Sigmoid colon (tissue), 7 donors: ENCODE measurements around the gene TAX1BP1. TPM values are rescaled to one million over a fixed set of nuclear protein-coding genes. Genes with fewer than 3 reads are reported as not detected.

Experiments used
- DNase-seq: peaks from one replicate; pipeline ENCODE4 v3.0.0-alpha.2; 2019
- H3K27ac ChIP-seq, 4 donors: fragments of 200-600 bp; sonication (generic); one replicate each; pipeline ENCODE4 v1.5.1; 2016 to 2019; ENCODE audit warnings: mild to moderate bottlenecking in 1 of 4
- H3K27me3 ChIP-seq, 3 donors: fragments of 200-600 bp; sonication (generic); one replicate each; pipeline ENCODE4 v1.5.1; 2019; ENCODE audit warnings: mild to moderate bottlenecking in 1 of 3
- H3K36me3 ChIP-seq, 4 donors: fragments of 200-600 bp; sonication (generic); one replicate each; pipeline ENCODE4 v1.5.1; 2016 to 2019
- H3K4me1 ChIP-seq, 4 donors: fragments of 200-600 bp; sonication (generic); one replicate each; pipeline ENCODE4 v1.5.1; 2017 to 2019
- H3K4me3 ChIP-seq, 4 donors: fragments of 200-600 bp; sonication (generic); one replicate each; pipeline ENCODE4 v1.5.1; 2017 to 2019; ENCODE audit warnings: mild to moderate bottlenecking in 2 of 4, moderate library complexity in 1 of 4
- H3K9me3 ChIP-seq, 4 donors: fragments of 200-600 bp in 3 of 4; sonication (generic) in 3 of 4; one replicate each; pipeline versions ENCODE4 v1.5.1 to v1.6.1; 2013 to 2019
- CTCF ChIP-seq, 4 experiments: fragments of 450-650 bp in 3 of 4; fragments of 200-600 bp in 1 of 4; IDR thresholded peaks; one replicate each; pipeline ENCODE4 v1.5.1; 2016 to 2019; ENCODE audit warnings: antibody characterized with exemption in 4 of 4, mild to moderate bottlenecking in 3 of 4, moderate library complexity in 2 of 4
- EP300 ChIP-seq, 4 donors: sonication (generic); formaldehyde crosslinking; IDR thresholded peaks; one replicate each; pipeline ENCODE4 v1.6.1; 2017; ENCODE audit warnings: antibody characterized with exemption in 4 of 4
- POLR2A ChIP-seq, 2 donors: fragments of 450-650 bp; IDR thresholded peaks; one replicate each; pipeline ENCODE4 v1.6.1; 2016; ENCODE audit warnings: antibody characterized with exemption in 2 of 2, mild to moderate bottlenecking in 2 of 2, moderate library complexity in 2 of 2
- POLR2AphosphoS5 ChIP-seq, 4 donors: sonication (generic); formaldehyde crosslinking; IDR thresholded peaks; one replicate each; pipeline ENCODE4 v1.6.1; 2017; ENCODE audit warnings: antibody characterized with exemption in 4 of 4
- WGBS, 2 donors: extraction: QIAGEN DNeasy Blood & Tissue Kit; methylation state at CpG; one replicate each; pipeline ENCODE4 v1.1.7; 2013; 5-methylcytosine and 5-hydroxymethylcytosine counted together
- intact Hi-C: fragments of 100-400 bp; cut with DNase I; formaldehyde crosslinking; loops from one replicate; pipeline ENCODE4 v1.15.1; 2023
- polyA plus RNA-seq, 3 donors: library from polyadenylated mRNA; stranded (reverse); fragments of 200-250 nt; gene quantifications; one replicate each; pipeline ENCODE4 v1.2.3, GENCODE V29; 2013
- total RNA-seq, 4 donors: library from RNA; depleted of rRNA; stranded (reverse); fragments of >200 nt; gene quantifications; one replicate each; pipeline ENCODE4 v1.1.0, GENCODE V29; 2016
- donor health status: healthy with polysubstance abuse.
- donor health status: Bipolar disorder and iron deficiency.
- donor health status: healthy.

Gene TAX1BP1
- total and polyA plus RNA-seq, 7 donors, result 72.7 to 170 (median 111) TPM

GRCh38 chr7:27771111-27771510, 31.1 kb downstream of the TAX1BP1 start:
- no peaks in the 10 kb centered on the region for H3K4me1 ChIP-seq
- peaks cover 0 to 30% (median 0%) of the 10 kb centered on the region in 4 donors for H3K36me3 ChIP-seq
- no peak overlapping the region for H3K27ac ChIP-seq
- WGBS, 2 donors, result 94% methylated on average over 2 of the region's 2 CpGs
- no peaks in the 10 kb centered on the region for H3K27me3 ChIP-seq
- intact Hi-C loops, result loop anchor here (10.0 kb wide), 1 partner anchor 324 kb away; no protein-coding TSS in a partner anchor
- TF ChIP-seq EP300 (IDR thresholded peaks at IDR 0.05) (no peak), CTCF (IDR thresholded peaks at IDR 0.05) (no peak), POLR2AphosphoS5 (IDR thresholded peaks at IDR 0.05) (no peak), POLR2A (IDR thresholded peaks at IDR 0.05) (no peak)
- H3K4me3 ChIP-seq, result no peak overlapping the region
- DNase-seq, result no peak
- H3K9me3 ChIP-seq, result no peaks in the 10 kb centered on the region

- peaks cover 0 to 26% (median 0%) of the 10 kb centered on the region in 4 donors for H3K36me3 ChIP-seq
- H3K27me3 ChIP-seq, result no peaks in the 10 kb centered on the region
- WGBS, 2 donors, result 25 to 52% methylated on average over 2 of the region's 2 CpGs
- DNase-seq, result no peak
- H3K27ac ChIP-seq, result no peak overlapping the region
- H3K4me1 ChIP-seq, result peaks cover 0 to 12% (median 0%) of the 10 kb centered on the region in 4 donors
- no peak overlapping the region for H3K4me3 ChIP-seq
- intact Hi-C loops, result loop anchor here (10.0 kb wide), 1 partner anchor 320 kb away; no protein-coding TSS in a partner anchor
- TF ChIP-seq POLR2A (IDR thresholded peaks at IDR 0.05) (no peak), CTCF (IDR thresholded peaks at IDR 0.05) (peak in 3 of 4 experiments; percentile 25 to 52 (median 41)), EP300 (IDR thresholded peaks at IDR 0.05) (no peak), POLR2AphosphoS5 (IDR thresholded peaks at IDR 0.05) (no peak)
- H3K9me3 ChIP-seq, result no peaks in the 10 kb centered on the region
Measured at GRCh38 chr7:27774717-27775328, 34.9 kb downstream of the TAX1BP1 start.

- TF ChIP-seq EP300 (IDR thresholded peaks at IDR 0.05) (no peak), CTCF (IDR thresholded peaks at IDR 0.05) (no peak), POLR2A (IDR thresholded peaks at IDR 0.05) (no peak), POLR2AphosphoS5 (IDR thresholded peaks at IDR 0.05) (no peak)
- H3K4me1 ChIP-seq, result peaks cover 0 to 12% (median 0%) of the 10 kb centered on the region in 4 donors
- DNase-seq, result no peak
- intact Hi-C loops, result loop anchor here (10.0 kb wide), 1 partner anchor 319 kb away; no protein-coding TSS in a partner anchor
- no peaks in the 10 kb centered on the region for H3K27me3 ChIP-seq
- H3K36me3 ChIP-seq, result peaks cover 0 to 17% (median 0%) of the 10 kb centered on the region in 4 donors
- H3K4me3 ChIP-seq, result no peak overlapping the region
- WGBS, 2 donors, result 94 to 95% methylated on average over 2 of the region's 2 CpGs
- no peaks in the 10 kb centered on the region for H3K9me3 ChIP-seq
- H3K27ac ChIP-seq, result no peak overlapping the region
Measured at GRCh38 chr7:27775782-27776181, 35.8 kb downstream of the TAX1BP1 start.

GRCh38 chr7:27777662-27778061, 37.7 kb downstream of the TAX1BP1 start:
- peaks cover 0 to 12% (median 0%) of the 10 kb centered on the region in 4 donors for H3K4me1 ChIP-seq
- intact Hi-C loops, result loop anchor here (10.0 kb wide), 1 partner anchor 317 kb away; no protein-coding TSS in a partner anchor
- no peak overlapping the region for H3K27ac ChIP-seq
- 60 to 71% methylated on average over 2 of the region's 2 CpGs for WGBS, 2 donors
- no peaks in the 10 kb centered on the region for H3K27me3 ChIP-seq
- no peaks in the 10 kb centered on the region for H3K9me3 ChIP-seq
- H3K4me3 ChIP-seq, result no peak overlapping the region
- peaks cover 0 to 5% (median 0%) of the 10 kb centered on the region in 4 donors for H3K36me3 ChIP-seq
- no peak for DNase-seq
- TF ChIP-seq POLR2A (IDR thresholded peaks at IDR 0.05) (no peak), CTCF (IDR thresholded peaks at IDR 0.05) (no peak), POLR2AphosphoS5 (IDR thresholded peaks at IDR 0.05) (no peak), EP300 (IDR thresholded peaks at IDR 0.05) (no peak)
